ENCODE results near the gene FOSL2. TPM values are rescaled to one million over a fixed set of nuclear protein-coding genes. Genes with fewer than 3 reads are reported as not detected.

The FOSL2 gene
- total and polyA plus RNA-seq, 2 experiments from 2014 or later, result 0.60 to 4.3 TPM

- Histone ChIP-seq H3K36me3 (ENCODE audit: insufficient read depth) (no peaks in the 10 kb centered on the region), H2AFZ (peak overlapping the region; percentile 76; the same call in 1 of the 2 replicates), H3K4me3 (no peak overlapping the region), H3K4me2 (no peak overlapping the region), H3K27ac (ENCODE audit: low read depth) (no peak overlapping the region), H4K20me1 (replicated peaks; ENCODE audit: insufficient read depth) (no peaks in the 10 kb centered on the region), H3K4me1 (ENCODE audit: insufficient read depth) (no peaks in the 10 kb centered on the region; the same call in 1 of the 2 replicates), H3K79me2 (replicated peaks; ENCODE audit: insufficient read depth) (no peaks in the 10 kb centered on the region), H3K9me2 (ENCODE audit: insufficient read depth) (no peaks in the 10 kb centered on the region), H3K27me3 (ENCODE audit: insufficient read depth) (no peaks in the 10 kb centered on the region), H3F3A (replicated peaks; ENCODE audit: low read depth) (no peaks in the 10 kb centered on the region)
- Mint-ChIP-seq H3K4me3 (no peak overlapping the region), H3K9me3 (no peaks in the 10 kb centered on the region), H3K36me3 (ENCODE audit: low read depth) (no peaks in the 10 kb centered on the region), H3K4me1 (peaks cover 19% of the 10 kb centered on the region), H3K27ac (no peak overlapping the region), H3K27me3 (ENCODE audit: insufficient read depth, low read depth, poor library complexity) (peaks cover 12% of the 10 kb centered on the region)
- peak; percentile 55 for ATAC-seq
- peak; percentile 56 for DNase-seq (ENCODE audit: low spot score)
- TF ChIP-seq NANOG (IDR thresholded peaks at IDR 0.05; ENCODE audit: borderline replicate concordance) (no peak), STAT1 (IDR thresholded peaks at IDR 0.05; ENCODE audit: unreplicated experiment) (no peak), POLR2AphosphoS5 (IDR thresholded peaks at IDR 0.05; ENCODE audit: low read depth) (no peak)
These were observed 29.6 kb upstream of the FOSL2 start for GRCh38 chr2:28362991-28363521.

- Mint-ChIP-seq H3K9me3 (no peaks in the 10 kb centered on the region), H3K4me3 (no peak overlapping the region), H3K27me3 (ENCODE audit: insufficient read depth, low read depth, poor library complexity) (peaks cover 12% of the 10 kb centered on the region), H3K27ac (no peak overlapping the region), H3K36me3 (ENCODE audit: low read depth) (no peaks in the 10 kb centered on the region), H3K4me1 (peaks cover 19% of the 10 kb centered on the region)
- no peaks in the 10 kb centered on the region for H3K79me2 ChIP-seq (replicated peaks; ENCODE audit: insufficient read depth)
- TF ChIP-seq JUNB (IDR thresholded peaks at IDR 0.05; ENCODE audit: unreplicated experiment) (no peak), ETS1 (IDR thresholded peaks at IDR 0.05) (no peak), ZNF331 (CRISPR knock-in tag; IDR thresholded peaks at IDR 0.05; ENCODE audit: low read depth) (no peak), STAT1 (IDR thresholded peaks at IDR 0.05; ENCODE audit: unreplicated experiment) (no peak), POLR2AphosphoS5 (IDR thresholded peaks at IDR 0.05; ENCODE audit: low read depth) (no peak), NANOG (IDR thresholded peaks at IDR 0.05; ENCODE audit: borderline replicate concordance) (no peak), ZNF462 (CRISPR knock-in tag; IDR thresholded peaks at IDR 0.05) (no peak), ZNF114 (CRISPR knock-in tag; IDR thresholded peaks at IDR 0.05) (no peak), CREB1 (CRISPR knock-in tag; IDR thresholded peaks at IDR 0.05; ENCODE audit: low read depth) (no peak)
- H3K27me3 ChIP-seq (ENCODE audit: insufficient read depth), result no peaks in the 10 kb centered on the region
- no peak overlapping the region for H2AFZ ChIP-seq
- no peak for ATAC-seq
- H3K27ac ChIP-seq (ENCODE audit: low read depth), result no peak overlapping the region
- no peaks in the 10 kb centered on the region; the same call in 1 of the 2 replicates for H3K4me1 ChIP-seq (ENCODE audit: insufficient read depth)
- no peak for DNase-seq (ENCODE audit: low spot score)
- no peak overlapping the region for H3K4me3 ChIP-seq
- H3K9me2 ChIP-seq (ENCODE audit: insufficient read depth), result no peaks in the 10 kb centered on the region
- H4K20me1 ChIP-seq (replicated peaks; ENCODE audit: insufficient read depth), result no peaks in the 10 kb centered on the region
- no peaks in the 10 kb centered on the region for H3F3A ChIP-seq (replicated peaks; ENCODE audit: low read depth)
- H3K36me3 ChIP-seq (ENCODE audit: insufficient read depth), result no peaks in the 10 kb centered on the region
- H3K4me2 ChIP-seq, result no peak overlapping the region
These were observed 28.9 kb upstream of the FOSL2 start for GRCh38 chr2:28363686-28364280.
